CD4-positive, alpha-beta memory T cell (primary cell): ENCODE data around the gene ACSM2A. TPM values are rescaled to one million over a fixed set of nuclear protein-coding genes. Genes with fewer than 3 reads are reported as not detected.
A peak's percentile ranks its signal among the peaks of the same experiment; 100 is the strongest.
"Not testable (repeated sequence)": the region's sequence is repeated elsewhere in the genome, so short reads cannot be mapped to it uniquely, and the experiment has no call there.

Experiments
- CTCF ChIA-PET: fragments of 350-600 bp; sonication (Branson Sonifier 250); formaldehyde crosslinking; loops from one replicate; lab custom pipeline; 2021; ENCODE audit warnings: inconsistent platforms; ENCODE audit not compliant: partially characterized antibody; lab: Charles Lee
- POLR2A ChIA-PET: fragments of 350-600 bp; sonication (Branson Sonifier 250); formaldehyde crosslinking; loops from one replicate; lab custom pipeline; 2021; ENCODE audit not compliant: partially characterized antibody; lab: Charles Lee
- DNase-seq, 5 donors: peaks; one replicate each; pipeline versions ENCODE4 v3.0.0 to v3.0.0-alpha.2; 2020 to 2022; ENCODE audit warnings: mixed read lengths in 1 of 5
- H3K27ac ChIP-seq: one replicate; pipeline ENCODE4 v1.7.0; 2013; ENCODE audit warnings: low read depth, low read length
- H3K27me3 ChIP-seq: 2 replicates; pipeline ENCODE4 v1.7.0; 2013; ENCODE audit warnings: mild to moderate bottlenecking, low read length, moderate library complexity; ENCODE audit not compliant: insufficient read depth
- H3K36me3 ChIP-seq: 2 replicates; pipeline ENCODE4 v1.7.0; 2013; ENCODE audit warnings: mild to moderate bottlenecking, low read length, moderate library complexity; ENCODE audit not compliant: insufficient read depth
- H3K4me1 ChIP-seq: 2 replicates; pipeline ENCODE4 v1.7.0; 2013; ENCODE audit warnings: mild to moderate bottlenecking, low read length, moderate library complexity; ENCODE audit not compliant: insufficient read depth
- H3K4me3 ChIP-seq, 2 donors: one replicate each; pipeline ENCODE4 v1.7.0; 2013; ENCODE audit warnings: low read length in 2 of 2, mild to moderate bottlenecking in 1 of 2
- H3K9me3 ChIP-seq, 2 donors: one replicate each; pipeline ENCODE4 v1.7.0; 2013; ENCODE audit warnings: low read length in 2 of 2, control low read depth in 1 of 2; ENCODE audit not compliant: control insufficient read depth in 1 of 2
- H3K27ac Mint-ChIP-seq, 7 donors: one replicate each; pipeline ENCODE4 v1.8.0; 2020 to 2021; ENCODE audit warnings: mixed read lengths in 7 of 7, mild to moderate bottlenecking in 6 of 7, inconsistent platforms in 3 of 7, moderate library complexity in 3 of 7
- H3K27me3 Mint-ChIP-seq, 2 donors: one replicate each; pipeline ENCODE4 v1.8.0; 2020 to 2021; ENCODE audit warnings: mixed read lengths in 2 of 2
- H3K36me3 Mint-ChIP-seq, 2 donors: one replicate each; pipeline ENCODE4 v1.8.0; 2020 to 2021; ENCODE audit warnings: mixed read lengths in 2 of 2, inconsistent platforms in 1 of 2, mild to moderate bottlenecking in 1 of 2
- H3K4me1 Mint-ChIP-seq, 4 donors: one replicate each; pipeline ENCODE4 v1.8.0; 2020 to 2021; ENCODE audit warnings: mixed read lengths in 4 of 4, mild to moderate bottlenecking in 1 of 4
- H3K4me3 Mint-ChIP-seq, 8 donors: one replicate each; pipeline ENCODE4 v1.8.0; 2020 to 2021; ENCODE audit warnings: mixed read lengths in 8 of 8, mild to moderate bottlenecking in 7 of 8, moderate library complexity in 6 of 8, inconsistent platforms in 3 of 8
- H3K9me3 Mint-ChIP-seq, 8 donors: one replicate each; pipeline ENCODE4 v1.8.0; 2020 to 2021; ENCODE audit warnings: mixed read lengths in 8 of 8, mild to moderate bottlenecking in 5 of 8, inconsistent platforms in 3 of 8, moderate library complexity in 1 of 8
- intact Hi-C: fragments of 100-400 bp; cut with micrococcal nuclease; formaldehyde crosslinking; loops from one replicate; pipeline ENCODE4 v1.15.1; 2023
- polyA plus RNA-seq, 2 donors: library from polyadenylated mRNA; unstranded; fragments of 300-500 nt; fragmentation: Illumina TruSeq; gene quantifications; one replicate each; pipeline ENCODE4 v1.2.3, GENCODE V29; 2021
- total RNA-seq, 2 experiments: library from RNA; stranded (reverse); gene quantifications; one replicate each; pipeline ENCODE4 v1.2.3, GENCODE V29; 2021

Gene ACSM2A
- total and polyA plus RNA-seq, 4 experiments from 2014 or later, result not detected

- H3K27me3 ChIP-seq, result no peaks in the 10 kb centered on the region
- no peaks in the 10 kb centered on the region for H3K9me3 ChIP-seq
- H3K27ac Mint-ChIP-seq, result peak overlapping the region in 1 of 7 donors; percentile 31
- CTCF ChIA-PET, result no interaction called here
- H3K4me1 Mint-ChIP-seq, result no peaks in the 10 kb centered on the region
- no peaks in the 10 kb centered on the region for H3K36me3 ChIP-seq
- H3K4me1 ChIP-seq, result no peaks in the 10 kb centered on the region
- no peak overlapping the region for H3K27ac ChIP-seq
- POLR2A ChIA-PET, result no interaction called here
- no peak overlapping the region for H3K4me3 Mint-ChIP-seq
- no peak overlapping the region for H3K4me3 ChIP-seq
- peaks cover 5 to 8% of the 10 kb centered on the region in 2 donors for H3K27me3 Mint-ChIP-seq
- no peaks in the 10 kb centered on the region for H3K36me3 Mint-ChIP-seq
- no peak for DNase-seq
- peaks cover 0 to 4% (median 0%) of the 10 kb centered on the region in 8 donors for H3K9me3 Mint-ChIP-seq
- intact Hi-C loops, result no loop called here
These were observed 68.8 kb downstream of the ACSM2A start for GRCh38 chr16:20520103-20520502.

- H3K36me3 ChIP-seq, H3K9me3 Mint-ChIP-seq, H3K36me3 Mint-ChIP-seq, H3K27me3 Mint-ChIP-seq, DNase-seq, intact Hi-C loops, POLR2A ChIA-PET, H3K4me1 ChIP-seq, H3K27me3 ChIP-seq, H3K4me1 Mint-ChIP-seq, H3K27ac ChIP-seq, H3K4me3 Mint-ChIP-seq, H3K27ac Mint-ChIP-seq, H3K4me3 ChIP-seq, H3K9me3 ChIP-seq, CTCF ChIA-PET: not testable (repeated sequence)
These were observed 80.5 kb downstream of the ACSM2A start for GRCh38 chr16:20531795-20532194.

GRCh38 chr16:20532284-20532792, 81.0 kb downstream of the ACSM2A start:
- H3K4me1 Mint-ChIP-seq, POLR2A ChIA-PET, H3K36me3 Mint-ChIP-seq: not testable (repeated sequence)

DNA sequence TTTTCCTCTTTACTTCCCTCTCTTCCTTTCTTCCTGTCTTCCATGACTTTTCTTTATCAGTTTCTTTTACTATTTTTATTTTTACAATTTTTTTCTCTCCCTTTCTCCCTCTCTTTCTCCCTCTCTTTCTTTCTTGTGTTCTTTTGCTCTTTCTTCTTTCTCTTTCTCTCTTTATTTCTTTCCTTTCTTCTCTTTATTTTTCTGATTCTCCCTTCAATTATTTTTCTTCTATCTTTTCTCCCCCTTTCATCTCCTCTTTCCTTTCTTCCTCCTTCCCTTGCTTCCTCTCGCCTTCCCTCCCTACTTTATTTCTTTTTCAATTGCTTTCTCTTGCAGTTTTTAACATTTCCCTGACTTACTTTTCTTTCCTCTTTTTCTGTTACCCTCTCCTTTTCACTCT, 85.3 kb downstream of the ACSM2A start:
- H3K4me3 ChIP-seq, H3K9me3 ChIP-seq, POLR2A ChIA-PET, intact Hi-C loops, H3K27ac Mint-ChIP-seq, H3K4me1 Mint-ChIP-seq, CTCF ChIA-PET, H3K27me3 Mint-ChIP-seq, H3K27ac ChIP-seq, H3K36me3 ChIP-seq, H3K27me3 ChIP-seq, H3K4me1 ChIP-seq, H3K36me3 Mint-ChIP-seq, H3K4me3 Mint-ChIP-seq, DNase-seq, H3K9me3 Mint-ChIP-seq: not testable (repeated sequence)

More at GRCh38 chr16:20532284-20532792, 81.0 kb downstream of the ACSM2A start:
- intact Hi-C loops, H3K27me3 Mint-ChIP-seq, H3K27ac Mint-ChIP-seq, H3K27ac ChIP-seq, H3K9me3 ChIP-seq, DNase-seq, H3K9me3 Mint-ChIP-seq, H3K4me3 ChIP-seq, H3K4me1 ChIP-seq, H3K36me3 ChIP-seq, H3K27me3 ChIP-seq, CTCF ChIA-PET, H3K4me3 Mint-ChIP-seq: not testable (repeated sequence)

Other genes with a start within 250 kb of the ACSM2A start
- not detected for gene GP2, start 124.0 kb upstream of the ACSM2A start, total RNA-seq
- gene GP2, start 124.0 kb upstream of the ACSM2A start, polyA plus RNA-seq, result not detected
- gene UMOD, start 98.8 kb upstream of the ACSM2A start, total RNA-seq, result not detected
- not detected for gene UMOD, start 98.8 kb upstream of the ACSM2A start, polyA plus RNA-seq
- gene PDILT, start 46.8 kb upstream of the ACSM2A start, total RNA-seq, result not detected
- not detected for gene PDILT, start 46.8 kb upstream of the ACSM2A start, polyA plus RNA-seq
- not detected for gene ACSM5, start 42.0 kb upstream of the ACSM2A start, total RNA-seq
- not detected for gene ACSM5, start 42.0 kb upstream of the ACSM2A start, polyA plus RNA-seq
- not detected for gene ACSM2B, start 124.8 kb downstream of the ACSM2A start, total RNA-seq
- gene ACSM2B, start 124.8 kb downstream of the ACSM2A start, polyA plus RNA-seq, result not detected
- under 1 TPM; 0.29 to 0.44 TPM for gene ACSM1, start 246.2 kb downstream of the ACSM2A start, total RNA-seq
- under 1 TPM in 1 of 2 donors, not detected in 1; 0.11 TPM for gene ACSM1, start 246.2 kb downstream of the ACSM2A start, polyA plus RNA-seq